Measurements from ENCODE around the gene LRFN2.

The LRFN2 gene

GRCh38 chr6:40550202-40551101 is 36.7 kb downstream of the LRFN2 start:
- DNase-seq (ENCODE audit: low spot score): peak; percentile 47

GRCh38 chr6:40545954-40546353 is 41.2 kb downstream of the LRFN2 start:
- TF ChIP-seq CTCF (IDR thresholded peaks at IDR 0.05; ENCODE audit: extremely low read depth, missing control alignments): no peak
- no peak for DNase-seq (ENCODE audit: low spot score)

More at GRCh38 chr6:40550202-40551101, 36.7 kb downstream of the LRFN2 start:
- TF ChIP-seq CTCF (IDR thresholded peaks at IDR 0.05; ENCODE audit: extremely low read depth, missing control alignments): peak; percentile 67

GRCh38 chr6:40543776-40544175 is 43.4 kb downstream of the LRFN2 start:
- no peak for DNase-seq (ENCODE audit: low spot score)
- no peak for TF ChIP-seq CTCF (IDR thresholded peaks at IDR 0.05; ENCODE audit: extremely low read depth, missing control alignments)

GRCh38 chr6:40543146-40543545 is 44.0 kb downstream of the LRFN2 start:
- no peak for TF ChIP-seq CTCF (IDR thresholded peaks at IDR 0.05; ENCODE audit: extremely low read depth, missing control alignments)
- DNase-seq (ENCODE audit: low spot score): no peak

- no peak for DNase-seq (ENCODE audit: low spot score)
- TF ChIP-seq CTCF (IDR thresholded peaks at IDR 0.05; ENCODE audit: extremely low read depth, missing control alignments): no peak
Measured at GRCh38 chr6:40542175-40542764, 44.9 kb downstream of the LRFN2 start.

GRCh38 chr6:40541556-40542174 is 45.5 kb downstream of the LRFN2 start:
- no peak for TF ChIP-seq CTCF (IDR thresholded peaks at IDR 0.05; ENCODE audit: extremely low read depth, missing control alignments)
- no peak for DNase-seq (ENCODE audit: low spot score)

GRCh38 chr6:40540790-40541189 is 46.4 kb downstream of the LRFN2 start:
- DNase-seq (ENCODE audit: low spot score): no peak
- TF ChIP-seq CTCF (IDR thresholded peaks at IDR 0.05; ENCODE audit: extremely low read depth, missing control alignments): no peak

Measured in GM20000 (cell line).